ENCODE results near the gene S100A8.

Gene S100A8

DNA sequence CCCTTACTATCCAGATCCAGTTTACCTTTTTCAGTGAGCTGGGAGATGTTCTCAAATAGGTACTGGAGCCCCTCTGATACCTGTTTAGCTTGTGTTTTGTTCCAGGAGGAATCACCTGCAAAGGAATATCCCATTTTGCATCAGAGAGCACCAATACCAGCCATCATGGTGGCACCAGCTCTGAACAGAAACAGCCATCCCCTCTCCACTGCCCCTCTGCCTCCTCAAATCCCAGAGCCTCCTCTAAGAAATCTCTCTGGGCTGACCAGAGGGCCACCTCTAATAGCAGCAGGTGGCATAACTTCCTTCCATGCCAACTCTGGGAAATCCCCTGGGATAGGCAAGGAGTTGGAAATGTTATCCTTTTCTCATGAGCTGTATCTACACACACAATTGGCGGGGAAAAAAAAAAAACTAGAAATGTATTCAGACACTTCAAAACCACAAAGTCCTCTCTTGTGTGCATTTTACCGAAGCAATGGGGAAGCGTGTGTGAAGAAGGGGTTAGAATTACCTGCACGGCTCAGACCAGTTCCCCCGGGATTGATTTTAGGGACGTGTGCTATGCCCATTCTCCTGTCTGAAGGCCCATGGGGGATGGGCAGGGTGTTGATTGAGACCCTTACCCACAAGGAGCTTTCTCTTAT, 44.7 kb downstream of the S100A8 start:
- DNase-seq (ENCODE audit: low spot score) = no peak

DNA sequence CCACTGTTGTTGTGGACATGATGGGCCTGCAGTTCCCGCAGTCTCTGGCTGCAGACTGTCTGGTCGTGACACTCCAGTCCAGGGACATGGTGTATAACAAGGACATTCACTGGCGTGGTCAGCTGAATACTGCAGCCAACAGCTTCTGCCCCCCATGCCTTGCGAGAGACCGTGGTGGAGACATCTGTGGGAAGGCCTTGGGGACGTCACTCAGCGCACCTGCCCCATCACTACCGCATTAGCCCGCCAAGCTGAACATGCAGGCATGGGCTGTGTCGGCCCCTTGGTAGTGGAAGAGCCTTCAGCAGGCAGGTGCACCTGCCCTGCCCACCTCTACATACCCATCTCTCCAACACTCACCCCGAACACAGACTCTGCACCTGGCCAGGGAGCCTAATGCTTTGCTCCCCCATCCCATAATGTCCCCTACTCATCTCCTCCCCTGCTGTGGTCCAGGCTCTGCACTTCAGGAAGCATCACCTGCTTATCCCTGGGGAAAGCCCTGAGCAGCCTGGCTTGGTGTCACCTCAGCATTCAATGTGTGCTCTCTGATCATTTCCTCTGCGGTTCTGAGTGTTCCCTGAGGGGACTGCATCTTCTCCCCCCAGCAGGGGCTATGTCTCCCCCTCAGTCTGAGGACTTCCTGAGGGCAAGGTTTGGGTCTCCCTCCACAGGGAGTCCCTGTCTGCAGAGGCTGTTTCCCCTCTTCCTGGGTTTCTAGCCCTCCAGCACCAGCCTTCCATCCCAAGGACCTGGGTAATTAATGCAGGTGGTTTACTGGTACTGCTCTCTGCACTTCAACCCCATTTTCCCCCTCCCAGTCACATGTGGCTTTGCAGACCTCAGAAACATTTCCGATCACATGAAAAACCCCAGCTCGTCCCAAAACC, 45.4 kb downstream of the S100A8 start:
- DNase-seq (ENCODE audit: low spot score) = no peak

DNA sequence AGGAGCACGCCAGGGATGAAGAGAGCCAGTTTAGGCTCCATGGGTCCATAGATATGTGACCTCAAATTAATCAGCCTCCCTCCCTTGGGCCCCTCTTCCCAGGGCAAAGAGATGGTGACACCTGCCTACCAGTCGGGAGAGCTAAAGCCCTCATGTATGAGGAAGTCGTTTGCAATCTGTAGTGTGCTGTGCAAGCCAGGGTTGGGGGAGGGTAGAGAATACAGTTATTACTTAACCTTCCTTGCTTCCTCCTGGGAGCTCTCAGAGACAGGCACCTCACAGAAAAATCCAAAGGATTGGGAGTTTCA, 46.2 kb downstream of the S100A8 start:
- no peak for DNase-seq (ENCODE audit: low spot score)

DNA sequence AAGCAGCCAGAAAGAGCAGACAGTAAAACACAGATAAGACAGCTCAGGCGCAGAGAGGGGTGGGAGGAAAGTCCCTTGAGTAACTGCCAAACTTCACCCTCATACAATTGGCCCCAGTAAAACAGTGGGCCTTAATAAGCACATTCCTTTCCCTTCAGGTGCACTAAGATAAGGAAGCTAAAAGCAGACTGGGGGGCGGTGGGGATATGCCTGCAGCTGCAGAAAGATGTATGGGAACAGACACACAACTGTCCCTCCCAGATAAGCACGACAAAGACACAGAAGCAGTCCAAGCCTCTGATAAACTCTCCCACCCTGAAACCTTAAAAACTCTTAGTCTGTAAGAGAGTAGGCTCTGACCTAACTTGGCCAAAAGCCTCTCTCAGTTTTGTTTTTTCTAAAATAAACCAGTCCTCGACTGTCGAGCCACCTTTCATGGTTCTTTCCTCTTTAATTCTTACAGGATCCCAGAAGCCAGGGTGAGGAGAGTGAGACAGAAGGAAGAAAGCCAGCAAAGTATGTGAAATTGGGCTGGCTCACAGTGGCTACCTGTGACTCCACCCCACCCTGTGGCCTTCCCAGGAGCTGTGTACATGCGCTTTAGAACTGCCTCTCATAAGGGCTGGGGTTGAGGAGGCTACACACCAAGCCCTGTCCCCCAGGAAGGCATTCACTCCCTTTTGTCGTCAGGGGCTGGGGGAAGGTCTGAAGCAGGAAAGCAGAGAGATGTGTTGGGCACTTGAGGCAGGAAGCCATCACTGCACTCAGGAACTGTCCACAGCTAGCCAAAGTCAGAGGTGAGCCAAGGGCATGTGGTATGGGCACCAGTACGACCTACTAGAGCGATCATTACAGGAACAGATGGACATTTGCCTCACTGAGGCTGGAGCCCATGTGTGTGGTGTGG, 46.8 kb downstream of the S100A8 start:
- no peak for DNase-seq (ENCODE audit: low spot score)

DNA sequence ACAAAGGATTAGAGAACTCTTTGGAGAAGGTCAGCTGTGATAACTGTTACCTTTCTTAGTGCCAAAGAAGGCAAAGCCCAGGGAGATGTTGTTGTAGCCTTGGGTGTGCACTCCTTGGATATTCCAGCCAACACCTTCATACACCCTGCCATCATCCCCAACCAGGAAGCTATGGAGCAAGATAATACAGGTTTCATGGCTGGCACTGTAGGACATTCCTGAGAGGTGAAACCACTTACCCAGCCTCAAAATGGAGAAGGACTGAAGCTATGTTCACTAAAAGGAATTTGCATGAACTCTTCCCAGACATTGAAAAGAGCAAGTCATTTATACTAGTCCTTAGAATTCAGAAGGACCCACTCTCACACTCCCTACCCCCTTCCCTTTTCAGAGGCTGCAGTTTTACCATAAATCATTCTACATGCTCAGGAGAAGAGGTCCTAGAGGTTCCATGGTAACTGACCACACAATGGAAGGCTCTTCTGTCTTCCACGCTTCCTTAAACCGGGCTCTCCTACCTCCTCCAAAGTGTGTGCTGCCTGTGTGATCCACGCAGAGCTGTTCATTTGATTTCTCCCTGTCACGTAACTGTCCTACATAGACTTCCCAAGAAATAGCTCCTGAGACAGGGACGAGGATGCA, 47.7 kb downstream of the S100A8 start:
- no peak for DNase-seq (ENCODE audit: low spot score)

DNA sequence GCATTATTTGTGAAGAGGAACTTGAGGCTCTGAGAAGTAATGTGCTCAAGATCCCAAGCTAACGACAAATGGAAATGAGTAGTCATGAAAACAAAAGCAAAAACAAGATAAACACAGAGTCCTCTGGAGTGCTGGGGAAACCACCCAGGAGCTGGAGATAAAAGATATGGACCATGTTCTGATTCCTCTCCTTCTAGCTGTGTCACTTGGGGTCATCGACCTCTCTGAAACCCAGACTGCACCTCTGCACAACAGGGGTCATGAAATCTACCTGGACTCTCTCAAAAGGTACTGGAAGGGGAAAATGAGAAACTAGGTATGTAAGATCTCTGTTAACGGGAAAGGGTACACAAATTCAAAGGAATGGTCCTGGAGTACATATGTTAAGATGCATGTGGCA, 48.7 kb downstream of the S100A8 start:
- no peak for DNase-seq (ENCODE audit: low spot score)

DNA sequence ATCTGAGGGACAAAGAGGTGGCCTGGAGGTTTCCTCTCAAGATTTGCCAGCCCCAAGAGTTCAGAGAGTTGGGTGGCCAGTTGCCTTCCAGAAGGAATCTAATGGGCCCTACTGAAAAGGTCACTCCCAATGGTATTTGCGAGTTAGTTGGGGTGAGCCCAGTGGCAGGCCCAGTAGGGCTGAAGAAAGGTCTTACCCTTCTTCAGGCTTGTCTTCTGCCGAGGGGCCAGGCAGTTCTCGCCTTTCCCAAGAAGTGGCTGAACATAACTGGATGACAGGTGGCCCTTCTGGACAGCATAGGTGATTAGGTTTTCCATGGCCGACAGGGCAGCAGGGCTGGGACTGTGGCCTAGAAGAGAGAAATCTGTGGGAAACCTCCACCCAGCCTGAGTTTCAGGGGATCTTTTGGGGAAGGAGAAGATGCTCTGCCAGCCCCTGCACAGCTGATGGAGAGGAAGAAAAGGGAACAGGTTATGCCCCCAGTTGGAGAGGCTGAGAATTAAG, 49.4 kb downstream of the S100A8 start:
- no peak for DNase-seq (ENCODE audit: low spot score)

DNA sequence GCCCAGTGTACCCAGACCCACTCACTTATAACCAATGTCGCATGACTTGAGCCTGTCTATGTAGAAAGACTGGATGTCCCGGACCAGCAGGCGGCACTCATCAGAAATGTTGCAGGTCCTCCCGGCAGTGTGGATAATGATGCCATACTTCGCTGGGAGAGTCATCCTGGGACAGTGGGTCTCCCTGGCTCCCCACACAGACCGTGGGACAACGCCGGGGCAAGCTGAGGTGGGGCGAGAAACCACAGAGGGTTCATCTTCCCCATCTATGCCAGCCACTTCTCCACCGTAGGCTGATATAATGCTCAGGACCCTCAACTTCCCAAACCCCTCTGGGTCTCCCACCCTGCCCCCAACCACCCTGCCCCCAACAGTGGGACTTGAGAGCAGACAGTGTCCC, 50.5 kb downstream of the S100A8 start:
- no peak for DNase-seq (ENCODE audit: low spot score)
